Lung microvascular endothelial cell (primary cell): ENCODE measurements around the gene RARB. TPM values are rescaled to one million over a fixed set of nuclear protein-coding genes. Genes with fewer than 3 reads are reported as not detected.

ENCODE experiments used
- DNase-seq, 2 donors: peaks; one replicate each; pipeline versions ENCODE4 v3.0.0 to v3.0.0-alpha.2; 2010; ENCODE audit warnings: low read depth in 2 of 2
- total RNA-seq: library from RNA; depleted of rRNA; stranded (reverse); fragments of >200 nt; gene quantifications from 2 replicates; pipeline ENCODE4 v1.2.1, GENCODE V29; 2014

RARB gene
- total RNA-seq, 1 donor from 2014 or later = 2.4 TPM

DNA sequence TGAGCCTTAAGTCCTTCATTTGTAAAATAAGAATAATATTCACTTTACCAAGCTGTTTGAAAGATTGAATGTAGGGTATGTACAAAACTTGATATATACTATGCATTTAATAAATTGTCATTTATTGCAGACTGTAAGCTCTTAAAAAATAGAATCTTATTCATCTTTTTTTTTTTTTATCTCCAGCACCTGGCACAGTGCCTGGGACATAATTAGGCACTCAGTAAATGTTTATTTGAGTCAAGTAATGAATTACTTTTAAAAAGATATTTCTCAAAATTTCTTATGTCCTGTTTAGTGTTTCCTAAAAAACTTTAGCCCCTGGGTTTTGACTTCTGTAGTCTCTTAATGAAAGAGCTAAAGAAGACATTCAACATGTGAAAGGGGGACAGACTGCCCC lies 164.9 kb downstream of the RARB start:
- DNase-seq = no peak

GRCh38 chr3:25594007-25594502 lies 166.0 kb downstream of the RARB start:
- DNase-seq = peak; percentile 61 to 86

DNA sequence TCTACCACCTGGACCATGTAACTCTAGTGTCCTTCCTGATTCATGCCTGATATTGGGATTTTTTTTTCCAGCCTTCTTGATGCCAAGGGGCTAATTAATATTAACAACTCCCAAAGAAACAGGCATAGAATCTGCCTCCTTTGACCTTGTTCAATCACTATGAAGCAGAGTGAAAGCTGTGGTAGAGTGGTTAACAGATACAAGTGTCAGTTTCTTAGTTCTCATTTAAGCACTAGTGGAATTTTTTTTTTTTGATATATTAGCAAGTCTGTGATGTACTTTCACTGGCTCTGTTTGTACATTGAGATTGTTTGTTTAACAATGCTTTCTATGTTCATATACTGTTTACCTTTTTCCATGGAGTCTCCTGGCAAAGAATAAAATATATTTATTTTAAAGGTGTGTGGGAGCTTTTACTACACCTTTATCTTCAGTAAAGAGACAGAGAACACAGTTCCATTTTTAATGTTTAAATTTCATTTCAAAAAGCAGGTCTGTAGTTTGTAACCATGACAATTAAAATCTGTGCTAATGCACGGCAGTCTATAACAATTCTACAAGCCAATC lies 169.6 kb downstream of the RARB start:
- no peak for DNase-seq

DNA sequence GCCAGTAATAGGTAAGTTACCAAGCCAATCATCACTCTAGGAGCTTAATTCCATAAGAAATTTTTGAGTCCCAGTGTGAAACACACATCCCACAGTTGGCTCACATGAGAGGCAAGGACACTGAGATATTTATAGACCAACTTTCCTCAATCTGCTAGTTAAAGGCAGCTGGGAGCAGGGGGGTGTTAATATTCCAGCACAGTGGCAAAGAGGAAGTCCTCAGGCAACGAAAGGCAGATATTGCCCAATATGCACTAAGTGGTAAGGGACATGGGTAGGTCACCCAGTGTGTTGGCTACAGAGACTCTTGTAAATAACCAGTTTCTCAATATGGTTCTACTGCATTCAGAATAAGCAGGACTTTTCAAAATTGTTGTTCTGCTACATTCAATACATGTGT lies 175.6 kb downstream of the RARB start:
- no peak for DNase-seq

DNA sequence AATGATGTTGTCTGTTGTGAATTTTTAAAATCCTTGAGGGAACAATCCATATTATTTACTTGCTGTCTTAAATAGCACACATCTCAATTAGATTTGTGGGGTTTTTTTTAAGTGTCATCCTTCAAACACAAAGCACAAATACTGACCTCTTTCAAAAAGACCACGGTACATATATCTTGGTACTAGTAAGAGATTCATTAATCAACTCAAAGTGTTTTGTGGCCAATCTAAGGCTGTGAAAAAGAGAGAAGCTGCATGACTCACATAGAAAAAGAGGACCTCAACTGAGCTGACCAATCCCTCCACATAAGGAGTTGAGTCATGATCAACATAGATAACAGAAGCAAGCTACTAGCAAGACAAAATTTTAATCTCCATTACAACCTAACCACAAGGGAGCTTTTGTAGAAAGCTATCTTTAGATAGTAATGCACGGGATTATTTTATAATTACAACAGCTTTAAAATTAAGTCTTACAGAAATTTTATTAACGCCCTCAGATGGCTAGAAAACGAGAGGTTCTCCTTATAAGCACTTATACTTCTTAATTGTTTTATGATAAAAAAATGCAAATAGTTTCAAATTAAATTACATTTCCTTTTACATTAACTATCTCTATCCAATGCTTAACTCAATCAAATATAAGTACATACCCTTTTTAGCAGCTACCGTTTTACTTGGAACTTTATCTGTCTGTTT lies 176.2 kb downstream of the RARB start:
- peak in 1 of 2 donors; percentile 74 for DNase-seq

- no peak for DNase-seq
These were observed 182.1 kb downstream of the RARB start for GRCh38 chr3:25610167-25610566.

- DNase-seq = no peak
These were observed 182.7 kb downstream of the RARB start for GRCh38 chr3:25610779-25611178.

GRCh38 chr3:25611193-25611592 lies 183.1 kb downstream of the RARB start:
- DNase-seq = no peak

DNA sequence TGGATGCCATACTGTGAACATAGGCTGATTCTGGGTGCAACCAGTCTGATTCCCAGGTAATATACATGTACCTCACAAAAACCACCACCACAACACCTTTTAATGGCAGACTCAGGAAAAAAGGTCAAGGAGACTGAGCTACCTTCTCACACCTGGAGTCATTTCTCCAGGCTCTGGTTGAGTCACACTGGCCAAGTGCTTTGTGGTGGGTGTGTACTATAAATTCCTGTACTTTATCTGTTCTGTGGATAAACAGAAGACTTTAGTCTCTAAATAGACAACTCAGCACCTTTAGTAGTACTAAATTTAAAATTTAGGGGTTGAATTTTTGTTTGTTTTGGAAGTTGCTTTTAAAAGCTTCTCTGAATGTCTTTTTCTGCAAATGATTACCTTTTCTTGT lies 190.0 kb downstream of the RARB start:
- no peak for DNase-seq

GRCh38 chr3:25619382-25619781 lies 191.3 kb downstream of the RARB start:
- no peak for DNase-seq

GRCh38 chr3:25620493-25620892 lies 192.4 kb downstream of the RARB start:
- DNase-seq = no peak

DNA sequence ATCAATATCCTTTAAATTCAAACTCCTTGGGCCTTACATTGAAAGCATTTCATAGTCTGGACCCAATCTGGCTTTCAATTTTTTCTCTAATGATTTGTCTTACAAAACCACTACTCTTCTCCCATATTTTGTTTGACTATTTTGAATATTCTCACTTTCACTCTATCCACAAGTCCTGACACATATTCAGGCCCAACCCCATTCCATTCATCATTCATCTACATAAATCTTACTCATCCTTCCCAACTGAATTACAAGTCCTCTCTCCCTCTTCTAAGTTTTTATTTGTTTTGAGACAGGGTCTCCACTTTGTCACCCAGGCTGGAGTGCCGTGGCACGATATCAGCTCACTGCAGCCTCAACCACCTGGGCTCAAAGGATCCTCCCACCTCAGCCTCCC lies 193.0 kb downstream of the RARB start:
- DNase-seq = no peak

- no peak for DNase-seq
These were observed 203.9 kb downstream of the RARB start for GRCh38 chr3:25631989-25632388.

- no peak for DNase-seq
These were observed 205.9 kb downstream of the RARB start for GRCh38 chr3:25633919-25634318.

DNA sequence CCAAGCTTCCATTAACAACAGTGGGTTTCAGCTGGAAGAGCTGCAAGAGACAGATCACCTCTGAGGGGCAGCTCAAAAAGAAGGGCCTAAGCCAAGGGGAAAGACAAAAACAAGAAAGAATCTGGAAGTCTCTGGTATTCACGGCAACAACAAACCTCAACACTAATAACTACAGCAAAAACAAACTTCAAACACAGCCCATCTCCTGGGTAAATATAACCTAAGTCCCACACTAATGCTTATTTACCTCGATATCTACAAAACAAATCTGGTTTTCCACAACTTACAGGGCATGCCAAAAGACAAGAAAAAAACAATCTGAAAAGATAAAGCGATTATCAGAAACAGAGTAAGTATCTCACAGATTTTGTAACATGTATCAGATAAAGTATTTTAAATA lies 207.0 kb downstream of the RARB start:
- no peak for DNase-seq

Other genes starting within 250 kb of the RARB start
- gene TOP2B, start 236.6 kb downstream of the RARB start, total RNA-seq = 52.2 and 63.4 TPM in 2 replicates